Loucy (cell line): ENCODE measurements around the gene WDCP.

Experiments used
- EZH2phosphoT487 ChIP-seq: fragments of 200-600 bp; IDR thresholded peaks from 2 replicates; pipeline ENCODE4 v1.6.1; 2018; ENCODE audit warnings: antibody characterized with exemption, mild to moderate bottlenecking, moderate library complexity, borderline replicate concordance
- TF ChIP-seq, protein P1 (sequence below): fragments of 200-600 bp; sonication (generic); conservative IDR thresholded peaks from 2 replicates; pipeline ENCODE4 v1.5.1; 2014; ENCODE audit warnings: mild to moderate bottlenecking, antibody characterized with exemption, low read length

DNA sequence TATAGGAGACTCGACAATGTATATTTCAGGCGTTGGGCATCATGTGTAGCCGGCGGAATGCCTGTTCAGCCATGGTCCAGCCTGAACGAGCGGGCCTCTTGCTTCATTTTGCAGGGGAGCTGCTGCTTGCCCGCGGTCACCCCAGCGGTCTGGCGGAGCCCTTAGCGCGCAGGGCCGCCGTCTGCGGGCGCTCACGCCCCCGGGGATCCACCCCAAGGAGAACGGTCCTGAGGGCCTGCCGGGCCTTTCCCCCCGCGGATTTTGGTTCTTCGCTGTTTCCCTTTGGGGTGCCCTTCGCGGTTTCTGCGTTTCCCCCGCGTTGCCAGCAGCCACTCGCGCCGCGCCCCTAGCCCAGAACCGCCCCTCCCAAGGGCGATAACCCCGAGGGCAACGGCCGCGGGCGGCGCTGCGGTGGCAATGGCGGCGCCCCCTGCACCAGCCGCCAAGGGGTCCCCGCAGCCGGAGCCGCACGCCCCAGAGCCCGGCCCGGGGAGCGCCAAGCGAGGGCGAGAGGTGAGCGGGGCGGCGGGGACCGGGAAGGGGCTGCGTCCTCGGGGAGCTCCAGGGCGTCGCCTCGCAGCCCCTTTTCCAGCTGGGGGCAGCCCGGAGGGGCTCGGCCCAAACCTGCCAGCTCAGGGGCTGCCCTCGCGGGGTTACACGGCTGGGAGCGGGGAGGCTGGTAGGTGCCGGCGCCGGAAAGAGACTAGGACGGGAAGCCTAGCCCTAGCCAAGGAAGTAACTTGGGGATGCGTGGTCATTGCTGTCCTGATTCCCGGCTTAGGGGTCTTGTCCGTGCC, 37.3 kb downstream of the WDCP start, which contains the start of gene MFSD2B:
- TF ChIP-seq, protein P1, sequence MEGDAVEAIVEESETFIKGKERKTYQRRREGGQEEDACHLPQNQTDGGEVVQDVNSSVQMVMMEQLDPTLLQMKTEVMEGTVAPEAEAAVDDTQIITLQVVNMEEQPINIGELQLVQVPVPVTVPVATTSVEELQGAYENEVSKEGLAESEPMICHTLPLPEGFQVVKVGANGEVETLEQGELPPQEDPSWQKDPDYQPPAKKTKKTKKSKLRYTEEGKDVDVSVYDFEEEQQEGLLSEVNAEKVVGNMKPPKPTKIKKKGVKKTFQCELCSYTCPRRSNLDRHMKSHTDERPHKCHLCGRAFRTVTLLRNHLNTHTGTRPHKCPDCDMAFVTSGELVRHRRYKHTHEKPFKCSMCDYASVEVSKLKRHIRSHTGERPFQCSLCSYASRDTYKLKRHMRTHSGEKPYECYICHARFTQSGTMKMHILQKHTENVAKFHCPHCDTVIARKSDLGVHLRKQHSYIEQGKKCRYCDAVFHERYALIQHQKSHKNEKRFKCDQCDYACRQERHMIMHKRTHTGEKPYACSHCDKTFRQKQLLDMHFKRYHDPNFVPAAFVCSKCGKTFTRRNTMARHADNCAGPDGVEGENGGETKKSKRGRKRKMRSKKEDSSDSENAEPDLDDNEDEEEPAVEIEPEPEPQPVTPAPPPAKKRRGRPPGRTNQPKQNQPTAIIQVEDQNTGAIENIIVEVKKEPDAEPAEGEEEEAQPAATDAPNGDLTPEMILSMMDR = no peak
- no peak for TF ChIP-seq EZH2phosphoT487
